NCI-H226 (cell line): ENCODE measurements around the gene KLK8.
"Not testable (repeated sequence)": the region's sequence is repeated elsewhere in the genome, so short reads cannot be mapped to it uniquely, and the experiment has no call there.

Experiments
- DNase-seq: peaks from one replicate; pipeline ENCODE4 v3.0.0-alpha.2; 2015

The KLK8 gene

GRCh38 chr19:50981587-50982146, 19.7 kb downstream of the KLK8 start:
- no peak for DNase-seq

GRCh38 chr19:50980208-50980607, 21.2 kb downstream of the KLK8 start:
- no peak for DNase-seq

GRCh38 chr19:50979758-50980157, 21.6 kb downstream of the KLK8 start:
- DNase-seq = no peak

- no peak for DNase-seq
Observed at GRCh38 chr19:50978772-50979390, 22.5 kb downstream of the KLK8 start.

GRCh38 chr19:50977626-50978025, 23.8 kb downstream of the KLK8 start:
- DNase-seq = no peak

GRCh38 chr19:50975766-50976165, 25.6 kb downstream of the KLK8 start:
- peak; percentile 78 for DNase-seq

GRCh38 chr19:50974702-50975556, 26.5 kb downstream of the KLK8 start:
- DNase-seq = no peak

GRCh38 chr19:50972795-50973376, 28.5 kb downstream of the KLK8 start:
- DNase-seq = no peak

GRCh38 chr19:50969810-50970209, 31.6 kb downstream of the KLK8 start:
- not testable (repeated sequence) for DNase-seq

GRCh38 chr19:50969413-50969760, 32.0 kb downstream of the KLK8 start, which contains the start of gene KLK6:
KLK6 (minus strand) TSS chr19:50969591; CDS start chr19:50968104, 1,487 bp downstream.
- DNase-seq = no peak

- DNase-seq = no peak
Observed at GRCh38 chr19:50968716-50969412, 32.5 kb downstream of the KLK8 start.

- DNase-seq = no peak
Observed at GRCh38 chr19:50967929-50968715, 33.3 kb downstream of the KLK8 start.

- DNase-seq = no peak
Observed at GRCh38 chr19:50964266-50964665, 37.1 kb downstream of the KLK8 start.

- DNase-seq = no peak
Observed at GRCh38 chr19:50963381-50963780, 38.0 kb downstream of the KLK8 start.

- no peak for DNase-seq
Observed at GRCh38 chr19:50962245-50962644, 39.2 kb downstream of the KLK8 start.

GRCh38 chr19:50959731-50960500, 41.5 kb downstream of the KLK8 start:
- peak; percentile 16 for DNase-seq

GRCh38 chr19:50957587-50957986, 43.8 kb downstream of the KLK8 start:
- no peak for DNase-seq

- peak; percentile 89 for DNase-seq
Observed at GRCh38 chr19:50952910-50953309, 48.5 kb downstream of the KLK8 start, which contains the start of gene KLK5. KLK5 (minus strand) TSS chr19:50953038; CDS start chr19:50952657, 381 bp downstream.

GRCh38 chr19:50949861-50950260, 51.5 kb downstream of the KLK8 start:
- DNase-seq = no peak

GRCh38 chr19:50947123-50947522, 54.3 kb downstream of the KLK8 start:
- DNase-seq = no peak
